Heart left ventricle (tissue), 13 donors: Measurements from ENCODE around the gene DDA1.

Experiments
- CTCF ChIP-seq, 12 donors: fragments of 200-600 bp; sonication (generic) in 4 of 12; IDR thresholded peaks; one replicate each; pipeline versions ENCODE4 v1.5.0 to v1.8.0; 2018 to 2022; ENCODE audit warnings: antibody characterized with exemption in 12 of 12, mild to moderate bottlenecking in 5 of 12
- POLR2A ChIP-seq, 2 donors: fragments of 450-650 bp; IDR thresholded peaks; one replicate each; pipeline ENCODE4 v1.6.1; 2017; ENCODE audit warnings: antibody characterized with exemption in 2 of 2, mild to moderate bottlenecking in 2 of 2, moderate library complexity in 2 of 2
- donor health status: ischemic (EF 13 %, LVEDD 7.1; RV severe dilation, severe dysfunction).
- donor health status: DM: no; HTN: yes; CAD: no.
- donor health status: DM: no; HTN: no; CAD: no.
- donor health status: ischemic (EF 25% LVEDD 6.9; RV normal size, moderate dysfunction).
- donor health status: ischemic (EF 25% LVEDD 5.7; RV mildly dilated, moderate dysfunction).
- donor health status: ischemic (EF 35%, LVEDD 5.7; RV mildly dilated, moderate dysfunction).
- donor health status: nonischemic (EF 11% LVEDD 7.7; RV severe dilation, severe dysfunction).
- donor health status: DM: yes; HTN: yes; CAD: no.
- donor health status: PGD.
- donor health status: ischemic (EF 29% LVEDD 5.4; RV normal size, mild dysfunction).
- donor health status: nonischemic (EF 23%, LVEDD 6.1; RV moderate dilation, normal function).

DNA sequence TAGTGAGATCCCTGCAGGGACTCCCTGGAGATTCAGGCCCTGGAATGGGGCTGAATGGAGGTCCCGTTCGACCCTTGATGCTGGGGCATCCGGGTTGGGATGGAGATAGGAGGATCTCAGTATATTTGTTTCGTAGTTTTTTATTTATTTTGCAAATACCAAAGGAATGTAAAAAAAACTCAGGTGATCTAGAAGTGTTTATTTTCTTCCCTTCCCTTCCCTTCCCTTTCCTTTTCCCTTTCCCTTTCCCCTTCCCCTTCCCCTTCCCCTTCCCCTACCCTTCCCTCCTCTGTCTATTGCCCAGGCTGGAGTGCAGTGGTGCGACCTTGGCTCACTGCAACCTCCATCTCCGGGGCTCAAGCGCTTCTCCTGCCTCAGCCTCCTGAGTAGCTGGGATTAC is 32.5 kb downstream of the DDA1 start:
- no peak for TF ChIP-seq CTCF (IDR thresholded peaks at IDR 0.05)
- no peak for TF ChIP-seq POLR2A (IDR thresholded peaks at IDR 0.05)
